T-helper 2 cell (primary cell): ENCODE measurements around the gene SP2.
A peak's percentile ranks its signal among the peaks of the same experiment; 100 is the strongest.

Experiments used
- DNase-seq, 5 experiments: peaks; one replicate each; pipeline versions ENCODE4 v3.0.0 to v3.0.0-alpha.2; 2012 to 2022

The SP2 gene

GRCh38 chr17:47950448-47950847 lies 54.4 kb downstream of the SP2 start:
- no peak for DNase-seq

GRCh38 chr17:47952171-47953021 lies 56.4 kb downstream of the SP2 start:
- DNase-seq, result no peak

GRCh38 chr17:47953909-47954308 lies 57.9 kb downstream of the SP2 start:
- no peak for DNase-seq

GRCh38 chr17:47955497-47956461 lies 59.7 kb downstream of the SP2 start:
- DNase-seq, result no peak

- DNase-seq, result no peak
Observed at GRCh38 chr17:47956791-47957590, 61.0 kb downstream of the SP2 start.

GRCh38 chr17:47957591-47958490 lies 61.8 kb downstream of the SP2 start, which contains the start of gene PRR15L:
TSS of gene PRR15L (minus strand) at chr17:47957883. CDS start at chr17:47953234, 4,649 bp downstream.
- no peak for DNase-seq

GRCh38 chr17:47959825-47960655 lies 64.0 kb downstream of the SP2 start:
- DNase-seq, result no peak

- DNase-seq, result no peak
Observed at GRCh38 chr17:47961406-47961805, 65.4 kb downstream of the SP2 start.

- DNase-seq, result no peak
Observed at GRCh38 chr17:47962901-47963300, 66.9 kb downstream of the SP2 start.

GRCh38 chr17:47964856-47965255 lies 68.8 kb downstream of the SP2 start:
- no peak for DNase-seq

- DNase-seq, result no peak
Observed at GRCh38 chr17:47966079-47966519, 70.1 kb downstream of the SP2 start.

- DNase-seq, result no peak
Observed at GRCh38 chr17:47967607-47968252, 71.7 kb downstream of the SP2 start.

- DNase-seq, result no peak
Observed at GRCh38 chr17:47968836-47969235, 72.8 kb downstream of the SP2 start.

GRCh38 chr17:47969930-47970724 lies 74.1 kb downstream of the SP2 start:
- DNase-seq, result no peak

- DNase-seq, result peak; percentile 96 to 99 (median 97)
Observed at GRCh38 chr17:47970725-47971499, 74.9 kb downstream of the SP2 start, which contains the start of gene CDK5RAP3. TSS of gene CDK5RAP3 (plus strand) at chr17:47971113. CDS start at chr17:47971147, 34 bp downstream.

GRCh38 chr17:47973541-47973940 lies 77.5 kb downstream of the SP2 start:
- no peak for DNase-seq

- DNase-seq, result no peak
Observed at GRCh38 chr17:47975189-47975822, 79.3 kb downstream of the SP2 start.

- no peak for DNase-seq
Observed at GRCh38 chr17:47975823-47976205, 79.8 kb downstream of the SP2 start.
